ENCODE results near the gene HPCAL1.

The HPCAL1 gene

GRCh38 chr2:10457846-10458598 is 155.3 kb downstream of the HPCAL1 start:
- H3K4me3 ChIP-seq (ENCODE audit: low read depth, low read length): no peak overlapping the region
- no peak for TF ChIP-seq CTCF (IDR thresholded peaks at IDR 0.05; ENCODE audit: low read depth, low read length, missing control alignments)
- peak; percentile 47 for DNase-seq (ENCODE audit: low read depth)
- in situ Hi-C loops (cut with HindIII; ENCODE audit: low sequenced_read_pairs): no loop called here

DNA sequence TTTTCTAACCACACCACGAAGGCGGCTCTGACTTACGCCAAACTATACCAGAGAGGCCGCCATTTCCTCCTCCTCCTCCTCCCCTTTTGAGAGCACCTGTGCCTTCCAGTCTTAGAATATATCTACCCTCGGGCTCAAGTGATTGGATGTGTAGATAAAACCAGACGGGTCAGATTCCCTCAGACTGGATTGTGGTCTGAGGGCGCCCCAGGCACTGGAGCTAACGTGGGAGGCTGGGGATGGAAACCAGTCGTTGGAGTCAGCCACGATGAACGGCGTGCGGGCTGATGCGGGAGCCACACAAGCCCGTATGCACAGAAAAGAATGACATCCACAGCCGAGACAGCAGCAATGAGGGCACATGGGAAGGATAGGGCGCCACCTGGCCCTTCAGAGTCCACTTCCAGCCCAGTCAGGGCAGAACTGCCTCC is 157.7 kb downstream of the HPCAL1 start:
- in situ Hi-C loops (cut with HindIII; ENCODE audit: low sequenced_read_pairs): no loop called here
- TF ChIP-seq CTCF (IDR thresholded peaks at IDR 0.05; ENCODE audit: low read depth, low read length, missing control alignments): no peak
- no peak for DNase-seq (ENCODE audit: low read depth)
- no peak overlapping the region for H3K4me3 ChIP-seq (ENCODE audit: low read depth, low read length)

DNA sequence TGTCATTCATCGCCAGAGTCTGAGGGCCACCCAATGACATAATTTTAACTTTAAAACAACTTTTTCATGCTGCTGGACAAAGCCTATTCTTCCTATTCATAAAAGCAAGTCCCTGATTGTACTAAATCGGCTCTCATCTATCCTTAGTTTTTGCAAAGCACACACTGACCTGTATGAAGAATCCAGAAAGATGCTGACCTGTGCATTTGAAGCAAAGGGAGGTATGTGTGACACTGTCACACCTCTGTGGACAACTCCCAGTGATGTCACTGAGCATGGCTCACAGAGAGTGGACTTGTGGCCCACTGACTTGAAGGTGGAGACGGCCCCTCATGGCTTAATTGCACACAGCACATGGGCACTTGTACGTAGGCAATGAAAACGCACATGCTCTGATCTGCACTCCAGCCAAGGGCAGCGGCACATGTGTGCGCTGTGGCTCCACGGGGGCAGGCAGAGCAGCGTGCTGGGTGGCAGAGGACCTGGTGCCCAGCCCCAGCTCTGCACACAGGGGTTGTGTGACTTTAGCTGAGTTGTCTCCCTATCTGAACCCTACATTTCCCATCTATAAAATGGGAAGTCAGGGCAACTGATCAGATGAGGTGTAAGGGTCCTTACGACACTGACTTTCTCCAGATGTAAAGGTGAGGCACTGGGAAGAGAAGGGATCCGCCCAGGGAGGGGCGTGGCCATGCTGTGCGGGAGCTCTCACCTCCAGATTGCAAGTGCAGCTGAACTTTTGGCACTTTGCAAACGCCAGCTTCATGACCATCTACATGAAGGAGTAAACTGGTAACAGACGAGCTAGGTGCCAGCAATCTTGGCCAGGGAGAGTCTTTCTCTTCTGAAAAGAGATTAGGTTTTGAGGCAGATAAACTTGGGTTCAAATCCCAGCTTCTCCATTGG is 159.7 kb downstream of the HPCAL1 start:
- TF ChIP-seq CTCF (IDR thresholded peaks at IDR 0.05; ENCODE audit: low read depth, low read length, missing control alignments): no peak
- in situ Hi-C loops (cut with HindIII; ENCODE audit: low sequenced_read_pairs): no loop called here

GRCh38 chr2:10465910-10466309 is 163.2 kb downstream of the HPCAL1 start:
- no peak overlapping the region for H3K4me3 ChIP-seq (ENCODE audit: low read depth, low read length)
- TF ChIP-seq CTCF (IDR thresholded peaks at IDR 0.05; ENCODE audit: low read depth, low read length, missing control alignments): no peak
- DNase-seq (ENCODE audit: low read depth): no peak
- in situ Hi-C loops (cut with HindIII; ENCODE audit: low sequenced_read_pairs): no loop called here

More for the DNA sequence above, 159.7 kb downstream of the HPCAL1 start:
- no peak for DNase-seq (ENCODE audit: low read depth)
- H3K4me3 ChIP-seq (ENCODE audit: low read depth, low read length): no peak overlapping the region

DNA sequence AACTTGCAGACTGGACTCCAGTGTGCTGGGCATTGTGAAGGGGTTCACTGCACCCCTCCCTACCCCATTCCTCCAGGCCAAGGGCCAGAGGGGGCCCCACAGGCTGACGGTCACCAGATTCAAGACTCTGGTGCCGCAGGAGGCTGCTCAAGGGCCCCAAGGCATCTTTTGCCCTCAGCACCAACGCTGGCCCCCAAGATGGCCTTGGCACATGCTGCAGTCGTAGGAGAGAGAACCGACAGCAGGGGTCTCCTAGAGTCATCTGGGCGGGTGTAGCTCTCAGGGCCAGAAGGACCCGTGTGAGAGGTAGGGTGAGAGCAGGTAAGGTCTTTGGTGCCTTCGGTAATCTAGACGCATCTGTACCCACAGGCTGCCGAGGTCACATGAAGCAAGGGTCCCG is 164.1 kb downstream of the HPCAL1 start:
- TF ChIP-seq CTCF (IDR thresholded peaks at IDR 0.05; ENCODE audit: low read depth, low read length, missing control alignments): no peak
- no peak overlapping the region for H3K4me3 ChIP-seq (ENCODE audit: low read depth, low read length)
- in situ Hi-C loops (cut with HindIII; ENCODE audit: low sequenced_read_pairs): no loop called here
- DNase-seq (ENCODE audit: low read depth): no peak

DNA sequence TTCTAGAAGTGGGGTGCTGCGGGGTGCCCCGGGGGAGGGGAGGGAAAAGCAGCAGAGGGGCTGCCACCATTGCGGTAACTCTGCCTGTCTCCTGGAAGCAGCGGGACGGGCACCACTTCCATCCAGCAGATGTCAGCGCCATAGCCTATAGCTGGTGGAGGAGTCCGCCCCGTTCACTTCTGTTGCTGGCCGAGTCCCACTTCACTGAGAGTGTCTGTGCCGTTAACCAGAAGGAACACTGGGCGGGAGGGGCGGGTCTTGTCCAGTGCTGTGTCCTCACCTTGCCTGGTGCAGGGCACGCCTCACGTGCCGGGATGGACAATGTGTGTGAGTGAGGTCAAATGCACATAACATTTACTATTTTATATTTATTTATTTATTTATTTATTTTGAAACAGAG is 164.7 kb downstream of the HPCAL1 start:
- TF ChIP-seq CTCF (IDR thresholded peaks at IDR 0.05; ENCODE audit: low read depth, low read length, missing control alignments): no peak
- H3K4me3 ChIP-seq (ENCODE audit: low read depth, low read length): no peak overlapping the region
- DNase-seq (ENCODE audit: low read depth): no peak
- in situ Hi-C loops (cut with HindIII; ENCODE audit: low sequenced_read_pairs): no loop called here

Measured in astrocyte of the cerebellum (primary cell).